ENCODE data around the gene GGACT. TPM values are rescaled to one million over a fixed set of nuclear protein-coding genes. Genes with fewer than 3 reads are reported as not detected.

GGACT gene
- polyA plus RNA-seq, 3 donors, result 1.7 to 8.3 (median 6.5) TPM

- H4K20me1 ChIP-seq (ENCODE audit: insufficient read depth, low read length), result no peaks in the 10 kb centered on the region
- H3K4me2 ChIP-seq (replicated peaks; ENCODE audit: extremely low read depth, low read length, poor library complexity, severe bottlenecking), result peak overlapping the region; percentile 7
- TF ChIP-seq, protein P1, sequence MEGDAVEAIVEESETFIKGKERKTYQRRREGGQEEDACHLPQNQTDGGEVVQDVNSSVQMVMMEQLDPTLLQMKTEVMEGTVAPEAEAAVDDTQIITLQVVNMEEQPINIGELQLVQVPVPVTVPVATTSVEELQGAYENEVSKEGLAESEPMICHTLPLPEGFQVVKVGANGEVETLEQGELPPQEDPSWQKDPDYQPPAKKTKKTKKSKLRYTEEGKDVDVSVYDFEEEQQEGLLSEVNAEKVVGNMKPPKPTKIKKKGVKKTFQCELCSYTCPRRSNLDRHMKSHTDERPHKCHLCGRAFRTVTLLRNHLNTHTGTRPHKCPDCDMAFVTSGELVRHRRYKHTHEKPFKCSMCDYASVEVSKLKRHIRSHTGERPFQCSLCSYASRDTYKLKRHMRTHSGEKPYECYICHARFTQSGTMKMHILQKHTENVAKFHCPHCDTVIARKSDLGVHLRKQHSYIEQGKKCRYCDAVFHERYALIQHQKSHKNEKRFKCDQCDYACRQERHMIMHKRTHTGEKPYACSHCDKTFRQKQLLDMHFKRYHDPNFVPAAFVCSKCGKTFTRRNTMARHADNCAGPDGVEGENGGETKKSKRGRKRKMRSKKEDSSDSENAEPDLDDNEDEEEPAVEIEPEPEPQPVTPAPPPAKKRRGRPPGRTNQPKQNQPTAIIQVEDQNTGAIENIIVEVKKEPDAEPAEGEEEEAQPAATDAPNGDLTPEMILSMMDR (IDR thresholded peaks at IDR 0.05), result no peak
- H2AFZ ChIP-seq (ENCODE audit: insufficient read depth, low read depth, low read length, poor library complexity, severe bottlenecking), result no peak overlapping the region
- Mint-ChIP-seq H3K27me3 (ENCODE audit: low read depth in 3 of 3) (no peaks in the 10 kb centered on the region), H3K4me3 (no peak overlapping the region), H3K9me3 (peaks cover 0 to 1% (median 0%) of the 10 kb centered on the region in 7 donors), H3K36me3 (peaks cover 0 to 1% of the 10 kb centered on the region in 2 donors), H3K4me1 (peaks cover 38% of the 10 kb centered on the region), H3K27ac (no peak overlapping the region)
- intact Hi-C loops (cut with micrococcal nuclease), result no loop called here
- no peak overlapping the region for H3K27ac ChIP-seq (ENCODE audit: low read depth in 1 of 2, low read length in 2 of 2)
- H3K9me3 ChIP-seq (replicated peaks in 1 of 2; ENCODE audit: control insufficient read depth in 1 of 2, insufficient read depth in 1 of 2, low read length in 2 of 2), result no peaks in the 10 kb centered on the region
- no peak overlapping the region for H3K4me3 ChIP-seq (replicated peaks in 1 of 3; ENCODE audit: low read depth in 2 of 3, low read length in 3 of 3)
- no peak overlapping the region for H3K9ac ChIP-seq (ENCODE audit: insufficient read depth, low read length, poor library complexity, severe bottlenecking)
- H3K79me2 ChIP-seq (ENCODE audit: insufficient read depth, low read length), result no peaks in the 10 kb centered on the region
- H3K27me3 ChIP-seq (ENCODE audit: control insufficient read depth in 2 of 2, insufficient read depth in 2 of 2, low read length in 2 of 2), result no peaks in the 10 kb centered on the region
- no peaks in the 10 kb centered on the region for H3K36me3 ChIP-seq (replicated peaks in 1 of 2; ENCODE audit: control insufficient read depth in 1 of 2, insufficient read depth in 2 of 2, low read length in 2 of 2)
- peaks cover 32 to 35% of the 10 kb centered on the region in 2 donors for H3K4me1 ChIP-seq (ENCODE audit: control insufficient read depth in 1 of 2, insufficient read depth in 2 of 2, low read length in 2 of 2)
- peak; percentile 18 to 49 (median 19) for DNase-seq
- WGBS (ENCODE audit: insufficient coverage), result 100% methylated on average over 1 of the region's 1 CpG
Observed at GRCh38 chr13:100497389-100497788, 91.2 kb downstream of the GGACT start.

DNA sequence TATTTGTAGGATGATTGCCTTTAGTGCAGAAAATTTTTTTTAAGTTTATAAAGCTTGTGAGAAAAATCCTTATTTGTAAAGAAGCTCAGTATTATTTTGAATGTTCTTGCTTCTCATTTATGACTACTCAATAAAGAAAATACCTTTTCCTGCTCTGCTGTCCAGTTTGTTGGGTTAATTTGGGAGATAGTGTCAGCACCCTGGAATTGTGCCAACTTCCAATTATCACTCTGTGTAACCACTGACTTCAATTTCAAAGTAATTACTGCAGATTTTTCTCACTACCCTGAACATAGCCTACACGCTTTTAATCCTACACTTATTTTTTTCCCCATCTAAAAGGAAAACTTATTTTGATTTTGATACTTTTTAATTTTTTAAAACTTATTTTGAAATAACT is 93.1 kb downstream of the GGACT start:
- WGBS (ENCODE audit: insufficient coverage), result no CpG with 5 or more reads among the region's 1 CpG
- H3K36me3 Mint-ChIP-seq, result peaks cover 0 to 1% of the 10 kb centered on the region in 2 donors
- intact Hi-C loops (cut with micrococcal nuclease), result no loop called here
- peaks cover 52 to 54% of the 10 kb centered on the region in 2 donors for H3K4me1 ChIP-seq (ENCODE audit: control insufficient read depth in 1 of 2, insufficient read depth in 2 of 2, low read length in 2 of 2)
- no peak overlapping the region for H3K27ac ChIP-seq (ENCODE audit: low read depth in 1 of 2, low read length in 2 of 2)
- H3K4me1 Mint-ChIP-seq, result peaks cover 56% of the 10 kb centered on the region
- TF ChIP-seq, protein P1 (IDR thresholded peaks at IDR 0.05), result no peak
- H3K27me3 ChIP-seq (ENCODE audit: control insufficient read depth in 2 of 2, insufficient read depth in 2 of 2, low read length in 2 of 2), result no peaks in the 10 kb centered on the region
- no peak overlapping the region for H3K9ac ChIP-seq (ENCODE audit: insufficient read depth, low read length, poor library complexity, severe bottlenecking)
- no peaks in the 10 kb centered on the region for H3K27me3 Mint-ChIP-seq (ENCODE audit: low read depth in 3 of 3)
- H4K20me1 ChIP-seq (ENCODE audit: insufficient read depth, low read length), result no peaks in the 10 kb centered on the region
- H3K4me2 ChIP-seq (replicated peaks; ENCODE audit: extremely low read depth, low read length, poor library complexity, severe bottlenecking), result no peak overlapping the region
- H2AFZ ChIP-seq (ENCODE audit: insufficient read depth, low read depth, low read length, poor library complexity, severe bottlenecking), result no peak overlapping the region
- no peaks in the 10 kb centered on the region for H3K36me3 ChIP-seq (replicated peaks in 1 of 2; ENCODE audit: control insufficient read depth in 1 of 2, insufficient read depth in 2 of 2, low read length in 2 of 2)
- H3K9me3 Mint-ChIP-seq, result peaks cover 0 to 1% (median 0%) of the 10 kb centered on the region in 7 donors
- DNase-seq, result no peak
- H3K4me3 ChIP-seq (replicated peaks in 1 of 3; ENCODE audit: low read depth in 2 of 3, low read length in 3 of 3), result no peak overlapping the region
- no peaks in the 10 kb centered on the region for H3K9me3 ChIP-seq (replicated peaks in 1 of 2; ENCODE audit: control insufficient read depth in 1 of 2, insufficient read depth in 1 of 2, low read length in 2 of 2)
- no peaks in the 10 kb centered on the region for H3K79me2 ChIP-seq (ENCODE audit: insufficient read depth, low read length)
- H3K27ac Mint-ChIP-seq, result no peak overlapping the region
- no peak overlapping the region for H3K4me3 Mint-ChIP-seq

Data from CD14-positive monocyte (primary cell).